ENCODE results near the gene MRPS25. TPM values are rescaled to one million over a fixed set of nuclear protein-coding genes. Genes with fewer than 3 reads are reported as not detected.

Gene MRPS25
- total RNA-seq, 1 experiment from 2014 or later = 45.2 TPM

- Histone ChIP-seq H3K4me3 (ENCODE audit: low read depth in 2 of 2, low read length in 2 of 2) (no peak overlapping the region), H3K36me3 (ENCODE audit: control insufficient read depth, insufficient read depth, low read length) (no peaks in the 10 kb centered on the region), H3K4me1 (ENCODE audit: control insufficient read depth, insufficient read depth, low read length) (no peaks in the 10 kb centered on the region), H3K27me3 (ENCODE audit: control insufficient read depth, insufficient read depth, low read length) (no peaks in the 10 kb centered on the region), H3K27ac (ENCODE audit: low read length) (no peak overlapping the region), H3K9me3 (ENCODE audit: control insufficient read depth, insufficient read depth, low read depth, low read length) (no peaks in the 10 kb centered on the region)
- ChIA-PET POLR2A (no interaction called here), CTCF (no interaction called here)
- ATAC-seq (no peak), DNase-seq (ENCODE audit: low read depth, low spot score) (no peak)
- intact Hi-C loops (cut with micrococcal nuclease; ENCODE audit: unreplicated experiment) (no loop called here), in situ Hi-C loops (cut with HindIII; ENCODE audit: low pct_unique_long_range_greater_than_20kb, low sequenced_read_pairs) (no loop called here)
- no TSS peak for BruUV-seq (replicated peaks)
- TF ChIP-seq POLR2AphosphoS5 (IDR thresholded peaks at IDR 0.05; ENCODE audit: low read depth, low read length) (no peak), REST (IDR thresholded peaks at IDR 0.05; ENCODE audit: insufficient read depth in 1 of 2, low read depth in 2 of 2, low read length in 1 of 2) (no peak), CTCF (IDR thresholded peaks at IDR 0.05) (no peak)
These were observed 45.1 kb upstream of the MRPS25 start for GRCh38 chr3:15110206-15110605.

- Histone ChIP-seq H3K36me3 (ENCODE audit: control insufficient read depth, insufficient read depth, low read length) (no peaks in the 10 kb centered on the region), H3K27ac (ENCODE audit: low read length) (no peak overlapping the region), H3K9me3 (ENCODE audit: control insufficient read depth, insufficient read depth, low read depth, low read length) (no peaks in the 10 kb centered on the region), H3K27me3 (ENCODE audit: control insufficient read depth, insufficient read depth, low read length) (no peaks in the 10 kb centered on the region), H3K4me1 (ENCODE audit: control insufficient read depth, insufficient read depth, low read length) (no peaks in the 10 kb centered on the region), H3K4me3 (ENCODE audit: low read depth in 2 of 2, low read length in 2 of 2) (no peak overlapping the region)
- TF ChIP-seq TCF7L2 (IDR thresholded peaks at IDR 0.05; ENCODE audit: low read depth, low read length) (no peak), CTCF (IDR thresholded peaks at IDR 0.05) (no peak), POLR2AphosphoS5 (IDR thresholded peaks at IDR 0.05; ENCODE audit: low read depth, low read length) (no peak), REST (IDR thresholded peaks at IDR 0.05; ENCODE audit: insufficient read depth in 1 of 2, low read depth in 2 of 2, low read length in 1 of 2) (no peak), SIN3A (IDR thresholded peaks at IDR 0.05; ENCODE audit: borderline replicate concordance, insufficient read depth, low read depth, low read length) (no peak)
- no peak for DNase-seq (ENCODE audit: low read depth, low spot score)
- CTCF ChIA-PET = interaction anchor here (0.6 to 0.7 kb wide), 2 partner anchors 473 to 744 kb away, joined by 5 read pairs; no protein-coding TSS in a partner anchor
- intact Hi-C loops (cut with micrococcal nuclease; ENCODE audit: unreplicated experiment) = loop anchor here (2.0 to 10.0 kb wide), 2 partner anchors 94 to 296 kb away; no protein-coding TSS in a partner anchor
- POLR2A ChIA-PET = no interaction called here
- no peak for ATAC-seq
- in situ Hi-C loops (cut with HindIII; ENCODE audit: low pct_unique_long_range_greater_than_20kb, low sequenced_read_pairs) = no loop called here
- BruUV-seq (replicated peaks) = no TSS peak
These were observed 43.8 kb upstream of the MRPS25 start for GRCh38 chr3:15108869-15109268.
